Nucleus accumbens (tissue), 56 donors: Measurements from ENCODE around the gene CRELD2.
"Not testable (repeated sequence)": the region's sequence is repeated elsewhere in the genome, so short reads cannot be mapped to it uniquely, and the experiment has no call there.

ENCODE experiments used
- DNase-seq, 56 donors: peaks; one replicate each; lab custom pipeline; 2025; lab: John Stamatoyannopoulos, UW

Gene CRELD2

DNA sequence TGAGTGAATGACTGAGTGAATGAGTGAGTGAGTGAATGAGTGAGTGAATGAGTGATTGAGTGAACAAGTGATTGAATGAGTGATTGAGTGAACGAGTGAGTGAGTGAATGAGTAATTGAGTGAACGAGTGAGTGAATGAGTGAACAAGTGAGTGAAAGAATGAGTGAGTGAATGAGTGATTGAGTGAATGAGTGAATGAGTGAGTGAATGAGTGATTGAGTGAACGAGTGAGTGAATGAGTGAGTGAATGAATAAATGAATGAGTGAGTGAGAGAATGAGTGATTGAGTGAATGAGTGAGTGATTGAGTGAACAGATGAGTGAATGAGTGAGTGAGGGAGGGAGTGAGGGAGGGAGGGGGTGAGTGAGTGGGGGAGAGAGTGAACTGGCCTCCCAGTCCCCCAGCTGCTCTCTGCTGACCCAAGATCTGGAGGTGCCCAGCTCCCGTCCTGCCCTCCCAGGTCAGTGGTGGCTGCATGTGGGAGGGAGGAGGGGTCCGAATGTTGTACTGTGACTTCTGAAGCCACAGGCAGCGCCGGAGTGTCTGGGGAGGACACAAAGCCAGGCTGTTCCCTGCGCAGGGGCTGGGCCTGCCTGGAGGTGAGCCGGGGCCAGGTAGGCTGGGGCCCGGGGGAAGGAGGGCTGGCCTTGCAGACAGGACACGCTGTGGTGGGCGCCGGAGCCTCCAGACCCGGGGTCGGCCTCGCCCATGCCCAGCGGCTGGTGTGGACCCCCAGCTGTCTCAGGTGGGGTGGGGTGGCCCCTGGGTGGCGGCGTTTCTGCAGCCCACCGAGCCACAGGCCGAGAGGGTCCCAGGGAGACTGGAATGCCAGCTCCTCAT is 24.4 kb downstream of the CRELD2 start:
- DNase-seq, result no peak

DNA sequence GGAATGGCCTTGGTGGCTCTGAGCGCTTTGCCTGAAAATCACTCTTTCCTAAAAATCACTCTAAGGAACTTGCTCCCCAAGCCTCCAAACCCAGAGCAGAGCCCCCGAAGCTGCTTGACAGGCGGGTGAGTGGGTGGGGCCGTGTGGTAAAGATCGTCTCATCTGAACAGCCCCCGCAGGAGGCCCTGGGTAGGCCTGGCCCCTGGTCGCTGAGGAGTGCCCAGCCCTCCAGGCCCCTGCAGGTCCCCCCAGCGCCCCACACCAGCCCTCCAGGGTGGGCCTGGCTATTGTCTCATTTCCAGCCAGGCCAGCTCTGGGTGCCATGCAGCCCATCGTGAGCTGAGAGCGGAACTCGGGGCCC is 25.0 kb downstream of the CRELD2 start:
- DNase-seq, result no peak

DNA sequence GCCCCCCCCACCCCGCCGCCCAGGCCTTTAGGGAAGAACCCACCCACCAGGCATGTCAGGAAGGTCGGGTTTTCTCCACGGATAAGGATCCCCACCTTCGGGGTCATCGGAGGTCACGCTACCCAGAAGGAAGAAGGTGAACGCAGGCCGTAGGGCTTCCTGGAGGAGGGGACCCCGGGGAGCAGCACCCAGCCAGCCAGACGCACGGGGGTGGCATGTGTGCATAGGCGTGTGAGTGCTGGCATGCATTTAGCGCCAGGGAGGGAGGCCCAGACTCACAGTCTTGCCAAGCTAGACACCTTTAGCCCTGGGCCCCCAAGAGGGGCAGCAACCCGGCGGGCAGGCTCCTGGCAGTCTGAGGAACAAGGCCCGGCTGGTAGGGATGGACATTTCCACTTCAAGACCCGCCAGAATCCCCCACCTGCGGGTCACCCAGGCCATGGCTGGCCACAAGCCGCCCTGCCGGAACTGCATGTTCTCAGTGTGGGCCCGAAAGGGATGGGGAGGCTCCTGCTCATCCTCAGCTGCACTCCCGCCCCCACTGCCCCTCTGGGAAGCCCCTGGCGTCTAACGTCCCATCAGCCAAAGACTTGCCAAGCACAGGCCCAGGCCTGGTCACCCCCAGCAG is 25.5 kb downstream of the CRELD2 start:
- no peak for DNase-seq

DNA sequence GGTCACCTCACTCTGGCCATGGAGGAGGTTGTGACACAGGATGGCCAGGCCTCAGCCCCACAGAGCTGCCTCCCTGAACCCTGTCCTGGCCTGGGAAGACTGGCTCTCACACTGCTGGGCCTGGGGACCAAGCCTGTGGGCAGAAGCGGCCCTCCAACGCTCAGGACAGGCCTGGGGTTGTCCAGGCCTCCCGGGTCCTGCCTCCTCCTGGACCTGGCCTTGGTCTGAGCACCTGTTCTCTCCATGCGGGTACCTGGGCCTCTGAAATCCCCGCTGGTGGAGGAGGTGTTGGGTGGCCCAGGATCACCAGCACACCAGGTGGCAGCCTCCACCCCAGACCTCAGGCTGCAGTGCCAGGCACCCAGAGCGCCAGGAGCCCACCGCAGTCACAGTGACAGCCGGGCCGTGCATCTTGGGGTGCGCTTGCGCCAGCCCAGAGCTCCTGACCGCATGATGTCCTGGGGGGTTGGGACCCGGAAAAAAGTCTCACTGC is 26.0 kb downstream of the CRELD2 start:
- DNase-seq, result no peak

DNA sequence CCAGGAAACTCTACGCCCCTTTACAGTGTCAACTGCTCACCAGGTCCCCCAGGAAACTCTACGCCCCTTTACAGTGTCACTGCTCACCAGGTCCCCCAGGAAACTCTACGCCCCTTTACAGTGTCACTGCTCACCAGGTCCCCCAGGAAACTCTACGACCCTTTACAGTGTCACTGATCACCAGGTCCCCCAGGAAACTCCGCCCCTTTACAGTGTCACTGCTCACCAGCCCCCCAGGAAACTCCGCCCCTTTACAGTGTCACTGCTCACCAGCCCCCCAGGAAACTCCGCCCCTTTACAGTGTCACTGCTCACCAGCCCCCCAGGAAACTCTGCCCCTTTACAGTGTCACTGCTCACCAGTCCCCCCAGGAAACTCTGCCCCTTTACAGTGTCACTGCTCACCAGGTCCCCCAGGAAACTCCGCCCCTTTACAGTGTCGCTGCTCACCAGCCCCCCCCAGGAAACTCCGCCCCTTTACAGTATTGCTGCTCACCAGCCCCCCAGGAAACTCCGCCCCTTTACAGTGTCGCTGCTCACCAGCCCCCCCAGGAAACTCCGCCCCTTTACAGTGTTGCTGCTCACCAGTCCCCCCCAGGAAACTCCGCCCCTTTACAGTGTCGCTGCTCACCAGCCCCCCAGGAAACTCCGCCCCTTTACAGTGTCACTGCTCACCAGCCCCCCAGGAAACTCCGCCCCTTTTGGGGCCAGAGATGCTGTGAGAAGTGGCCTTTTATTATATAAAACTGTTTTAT is 26.8 kb downstream of the CRELD2 start:
- not testable (repeated sequence) for DNase-seq

DNA sequence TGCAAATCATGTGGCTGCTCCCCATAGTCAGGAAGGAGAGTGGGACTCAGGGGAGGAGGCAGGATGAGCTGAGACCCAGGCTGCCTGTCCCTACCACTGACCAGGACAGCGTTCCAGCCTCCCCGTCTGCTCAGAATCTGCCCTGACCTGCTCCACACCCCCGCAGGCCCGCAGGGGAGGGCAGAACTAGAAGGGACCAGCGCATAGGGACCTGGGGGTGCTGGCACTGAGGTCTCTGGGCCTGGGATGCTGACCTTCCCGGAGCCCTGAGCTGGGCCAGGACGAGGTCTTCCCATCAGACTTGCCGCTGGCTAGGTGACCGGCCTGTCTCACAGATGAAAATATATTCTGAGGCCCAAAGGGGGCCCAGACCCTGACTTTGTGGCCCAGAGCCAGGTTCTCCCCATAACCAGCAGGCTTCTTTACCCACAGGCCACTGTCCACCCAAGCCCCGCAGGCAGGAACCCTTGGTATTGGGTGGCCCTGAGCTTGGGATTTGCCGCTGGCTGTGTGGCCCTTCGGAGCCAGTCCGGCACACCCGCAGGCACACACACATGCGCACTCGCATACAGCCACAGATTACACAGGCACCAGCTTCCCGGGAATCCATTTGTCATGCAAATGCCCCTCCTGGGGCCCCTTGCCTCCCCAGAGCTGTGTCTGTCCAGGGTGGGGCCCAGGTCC is 28.3 kb downstream of the CRELD2 start:
- no peak for DNase-seq

DNA sequence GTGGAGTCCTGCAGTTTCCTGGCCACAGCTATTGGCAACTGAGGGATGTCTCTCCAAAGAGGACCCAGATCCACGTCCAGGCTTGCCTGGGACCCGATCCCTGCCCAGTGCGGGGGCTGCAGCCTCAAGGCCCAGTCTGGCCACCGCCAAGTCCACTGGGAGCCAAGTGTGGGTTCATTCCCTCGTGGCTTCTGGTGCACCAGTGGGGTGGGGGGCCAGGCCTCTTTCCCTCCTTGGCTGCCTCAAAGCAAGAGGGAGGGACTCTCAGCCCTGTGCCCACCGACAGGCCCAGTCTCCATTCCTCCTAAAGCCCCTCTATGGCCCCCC is 28.8 kb downstream of the CRELD2 start:
- no peak for DNase-seq

DNA sequence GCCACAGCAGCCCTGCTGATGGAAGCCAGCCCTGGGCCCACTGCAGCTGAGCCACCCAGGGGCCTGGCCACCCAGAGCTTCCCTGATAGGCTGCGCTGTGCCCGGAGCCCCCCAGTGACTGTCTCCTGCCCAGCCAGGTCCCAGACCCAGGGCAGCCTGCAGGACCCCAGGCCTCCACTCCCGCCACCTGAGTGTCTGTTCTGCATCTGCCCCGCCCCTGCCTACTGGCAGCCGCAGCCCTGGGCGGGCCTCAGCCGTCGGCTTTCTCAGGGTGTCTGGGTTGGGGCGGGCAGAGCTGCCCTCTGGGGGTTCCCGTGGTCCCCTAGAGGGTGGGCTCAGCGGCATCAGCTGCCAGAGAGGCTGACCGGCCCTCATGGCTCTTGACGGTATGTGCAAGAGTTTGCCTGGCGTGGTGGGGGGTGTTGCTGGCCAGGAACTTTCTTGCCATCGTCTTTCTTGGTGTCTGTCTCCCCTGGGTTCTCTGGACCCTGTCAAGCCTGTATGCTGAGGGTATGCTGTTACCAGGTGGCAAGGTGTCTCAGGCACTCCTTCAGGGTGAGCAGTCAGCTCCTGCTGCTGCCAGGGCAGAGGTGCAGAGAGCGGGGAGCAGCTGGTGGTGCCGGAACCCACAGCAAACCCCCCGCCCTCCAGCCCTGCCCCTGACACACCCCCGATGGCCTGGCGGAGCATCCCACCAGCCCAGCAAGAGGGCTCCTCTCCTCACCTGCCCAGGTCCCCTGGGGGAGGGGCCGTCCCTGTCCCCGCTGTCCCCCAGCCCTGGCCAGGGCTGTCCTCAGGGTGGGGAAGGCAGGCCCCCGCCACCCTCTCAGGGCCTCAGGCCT is 29.9 kb downstream of the CRELD2 start:
- no peak for DNase-seq

DNA sequence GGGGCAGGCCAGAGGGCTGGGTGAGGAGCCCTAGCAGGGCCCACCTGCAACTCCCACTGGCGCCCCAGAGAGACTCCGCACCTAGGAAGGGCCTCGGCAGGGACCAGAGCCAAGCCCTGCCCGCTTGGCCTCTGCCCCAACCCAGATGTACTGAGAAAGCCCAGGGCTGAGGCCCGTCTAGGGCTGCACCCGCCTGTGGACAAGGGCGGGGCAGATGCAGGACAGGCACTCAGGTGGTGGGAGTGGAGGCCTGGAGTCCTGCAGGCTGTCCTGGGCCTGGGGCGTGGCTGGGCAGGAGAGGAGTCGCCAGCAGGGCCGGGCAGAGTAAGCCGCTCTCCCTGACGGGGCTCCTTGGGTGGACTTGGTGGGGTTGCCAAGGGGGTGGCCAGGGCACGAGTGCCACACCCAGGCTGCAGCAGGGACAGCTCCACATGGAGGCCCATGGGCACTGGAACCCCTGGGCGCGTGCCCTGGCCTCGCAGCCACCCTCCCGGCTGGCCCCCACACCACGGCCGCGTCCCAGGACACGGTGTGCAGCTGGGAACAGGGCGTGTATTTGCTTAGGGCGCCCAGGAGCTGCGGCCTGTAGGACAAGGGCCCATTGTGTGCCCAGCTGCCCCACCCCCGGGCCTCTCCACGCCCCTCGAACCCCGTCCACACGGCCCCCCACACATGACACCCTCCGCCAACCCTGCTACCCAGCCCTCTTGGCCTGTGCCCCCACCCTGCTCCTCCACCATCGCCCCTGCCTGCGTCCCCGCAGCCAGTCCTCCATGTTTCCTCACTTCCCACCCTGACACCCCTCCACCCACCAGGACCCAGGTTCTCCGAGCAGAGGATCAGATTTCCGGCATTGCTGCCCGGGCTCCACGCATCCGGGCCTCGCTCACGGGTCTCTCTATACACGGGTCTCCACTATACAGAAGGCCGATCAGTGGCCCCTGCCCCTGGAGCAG is 30.8 kb downstream of the CRELD2 start:
- DNase-seq, result no peak

DNA sequence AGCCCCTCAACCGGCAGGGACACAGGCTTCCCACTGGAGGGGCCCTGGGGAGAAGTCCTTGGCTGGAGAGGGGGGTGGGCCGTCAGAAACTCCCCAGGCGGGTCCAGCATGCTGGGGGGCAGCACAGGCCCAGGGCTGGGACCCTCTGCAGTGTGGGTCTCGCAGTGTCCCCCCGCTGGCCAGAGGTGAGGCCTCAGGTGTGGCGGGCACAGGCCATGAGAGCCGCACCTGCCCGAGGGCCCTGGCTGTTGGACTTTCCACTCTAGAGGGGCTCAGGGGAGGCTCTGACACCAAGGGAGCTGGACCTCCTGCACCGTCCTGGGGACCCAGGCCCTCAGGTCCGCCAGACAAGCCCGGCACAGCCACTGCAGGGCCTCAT is 31.5 kb downstream of the CRELD2 start:
- no peak for DNase-seq

DNA sequence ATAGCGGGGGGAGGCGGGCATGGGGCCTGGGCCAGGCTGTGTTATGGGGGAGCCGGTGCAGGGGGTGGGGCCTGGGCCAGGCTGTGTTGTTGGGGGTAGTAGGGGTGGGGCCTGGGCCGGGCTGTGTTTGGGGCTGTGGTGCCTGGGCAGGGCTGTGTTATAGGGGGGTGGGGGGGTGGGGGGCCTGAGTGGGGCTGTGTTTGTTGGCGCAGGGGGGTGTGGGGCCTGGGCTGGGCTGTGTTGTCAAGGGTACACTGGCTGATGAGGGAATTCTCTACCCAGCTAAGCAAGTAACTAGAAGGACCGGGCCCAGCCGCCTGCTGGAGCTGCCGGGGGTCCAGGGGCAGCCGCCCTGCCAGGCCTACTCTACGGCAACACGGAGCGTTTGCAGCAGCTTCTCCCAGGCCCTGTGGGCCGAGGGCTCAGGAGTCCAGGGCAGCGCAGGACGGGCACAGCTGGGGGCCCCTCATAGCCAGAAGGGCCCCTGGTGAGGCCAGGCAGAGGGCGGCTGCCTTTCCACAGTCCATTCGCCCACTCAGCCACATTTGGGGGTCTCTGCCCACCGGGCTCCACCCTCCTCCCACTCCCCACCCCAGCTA is 32.1 kb downstream of the CRELD2 start:
- no peak for DNase-seq

DNA sequence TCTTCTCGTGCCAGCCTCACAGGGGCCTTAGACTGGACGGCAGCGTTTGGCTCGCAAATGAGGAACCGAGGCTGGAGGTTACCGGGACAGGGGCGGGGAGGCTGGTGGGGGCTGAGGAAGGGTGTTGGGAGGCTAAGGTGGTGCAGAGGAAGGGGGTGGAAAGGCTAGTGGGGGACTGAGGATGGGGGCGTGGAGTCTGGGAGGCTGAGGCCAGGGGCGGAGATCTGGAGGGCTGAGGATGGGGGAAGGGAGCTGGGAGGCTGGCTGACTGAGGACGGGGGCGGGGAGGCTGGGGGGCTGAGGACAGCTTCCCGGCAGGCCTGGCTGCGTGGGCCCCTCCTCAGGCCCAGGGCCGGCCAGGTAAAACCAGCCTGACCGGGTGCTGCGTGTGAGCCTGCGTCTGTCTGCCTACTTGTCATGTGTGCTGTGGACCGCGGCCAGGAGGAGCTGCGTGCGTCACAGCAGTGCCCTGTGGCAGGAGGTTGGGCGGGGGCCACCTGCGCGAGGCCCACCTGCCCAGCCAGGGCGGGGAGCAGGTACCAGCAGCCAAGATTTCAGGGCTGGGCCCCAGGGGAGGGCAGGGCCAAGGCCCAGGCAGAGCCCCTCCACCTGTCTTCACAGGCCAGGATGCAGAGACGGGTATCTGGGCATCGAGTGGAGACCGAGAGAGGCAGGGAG is 32.7 kb downstream of the CRELD2 start:
- DNase-seq, result no peak

DNA sequence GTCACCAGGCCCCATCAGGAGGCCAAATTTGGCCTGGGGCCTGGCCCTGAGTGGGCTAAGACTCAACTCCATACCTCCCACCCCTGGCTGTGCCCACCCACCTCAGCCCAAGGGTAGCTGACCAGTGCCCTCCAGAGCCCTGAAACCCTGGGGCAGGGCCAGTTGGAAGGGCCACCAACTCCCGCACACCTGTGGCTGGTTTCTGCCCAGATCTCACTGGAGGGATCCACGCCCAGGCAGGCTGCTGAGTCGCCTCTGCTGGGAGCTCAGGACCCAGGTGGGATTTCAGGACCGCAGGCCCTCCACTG is 33.2 kb downstream of the CRELD2 start:
- no peak for DNase-seq

DNA sequence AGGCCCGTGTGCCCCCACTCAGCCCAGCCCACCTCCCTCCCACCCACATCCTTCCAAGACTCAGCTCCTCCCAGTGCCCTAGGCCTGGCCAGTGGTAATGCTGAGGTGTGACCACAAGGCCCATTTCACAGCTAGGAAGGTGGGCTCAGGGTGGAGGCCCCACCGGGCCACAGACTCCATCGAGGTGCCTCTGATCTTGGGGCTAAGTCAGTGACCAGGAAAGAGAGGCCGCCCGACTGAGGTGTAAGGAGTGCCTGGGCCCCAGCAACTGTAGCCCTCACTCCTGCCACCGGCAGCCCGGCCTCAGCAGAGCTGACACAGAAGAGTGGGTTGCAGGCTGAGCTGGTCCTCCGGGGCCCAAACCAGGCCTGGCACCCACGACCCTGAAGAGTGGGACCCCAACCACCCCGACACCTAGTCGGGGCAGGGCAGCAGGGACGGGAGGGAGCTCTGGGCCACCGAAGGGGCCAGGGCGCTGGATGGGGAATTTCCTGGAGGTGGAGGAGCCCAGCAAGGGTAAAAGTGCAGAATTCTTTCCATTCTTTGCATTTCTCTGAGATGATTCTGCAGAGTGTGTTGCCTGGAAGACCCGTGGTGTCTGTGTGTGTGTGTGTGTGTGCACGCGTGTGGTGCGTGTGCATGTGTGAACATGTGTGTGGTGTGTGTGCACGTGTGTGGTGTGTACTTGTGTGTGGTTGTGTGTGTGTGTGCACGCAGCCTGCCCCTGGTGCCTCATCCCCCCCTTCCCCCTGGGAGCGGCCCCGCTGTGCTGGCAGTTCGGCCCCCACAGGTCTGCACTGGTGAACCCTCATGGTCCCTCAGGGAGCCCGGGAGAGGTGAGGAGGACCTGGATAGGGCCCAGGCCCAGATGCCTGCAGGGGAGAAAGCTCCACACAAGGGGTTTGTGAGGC is 33.8 kb downstream of the CRELD2 start:
- no peak for DNase-seq

DNA sequence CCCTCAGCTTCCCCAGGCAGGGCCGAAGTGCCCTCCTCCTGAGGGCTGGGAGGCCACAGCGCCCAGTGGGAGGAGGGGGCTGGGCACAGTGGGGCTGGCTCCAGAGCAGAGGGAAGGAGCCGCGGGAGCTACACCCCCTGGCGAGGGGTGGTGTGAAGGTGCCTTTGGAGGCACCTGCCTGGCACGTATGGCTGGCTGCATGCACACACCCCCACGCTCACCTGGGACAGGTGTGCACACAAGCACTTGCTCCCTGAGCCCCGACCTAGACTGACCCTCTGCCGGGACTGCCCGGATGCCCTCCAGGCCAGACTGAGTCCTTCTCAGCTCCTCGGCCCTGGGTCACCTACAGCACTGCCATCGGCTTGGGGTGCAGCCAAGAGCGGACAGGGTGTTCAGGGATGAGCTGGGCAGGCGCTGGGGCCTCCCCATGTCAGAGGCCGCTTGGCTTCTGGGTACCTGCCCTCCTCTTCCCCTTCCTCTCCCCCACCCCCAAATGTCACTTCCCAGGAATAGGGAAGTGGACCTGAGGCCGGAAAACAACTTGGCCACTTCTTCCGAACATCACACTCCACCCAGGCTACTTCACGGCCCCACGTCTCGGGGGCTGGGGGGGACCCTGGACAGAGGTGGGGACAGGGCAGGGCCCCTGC is 34.7 kb downstream of the CRELD2 start:
- no peak for DNase-seq

DNA sequence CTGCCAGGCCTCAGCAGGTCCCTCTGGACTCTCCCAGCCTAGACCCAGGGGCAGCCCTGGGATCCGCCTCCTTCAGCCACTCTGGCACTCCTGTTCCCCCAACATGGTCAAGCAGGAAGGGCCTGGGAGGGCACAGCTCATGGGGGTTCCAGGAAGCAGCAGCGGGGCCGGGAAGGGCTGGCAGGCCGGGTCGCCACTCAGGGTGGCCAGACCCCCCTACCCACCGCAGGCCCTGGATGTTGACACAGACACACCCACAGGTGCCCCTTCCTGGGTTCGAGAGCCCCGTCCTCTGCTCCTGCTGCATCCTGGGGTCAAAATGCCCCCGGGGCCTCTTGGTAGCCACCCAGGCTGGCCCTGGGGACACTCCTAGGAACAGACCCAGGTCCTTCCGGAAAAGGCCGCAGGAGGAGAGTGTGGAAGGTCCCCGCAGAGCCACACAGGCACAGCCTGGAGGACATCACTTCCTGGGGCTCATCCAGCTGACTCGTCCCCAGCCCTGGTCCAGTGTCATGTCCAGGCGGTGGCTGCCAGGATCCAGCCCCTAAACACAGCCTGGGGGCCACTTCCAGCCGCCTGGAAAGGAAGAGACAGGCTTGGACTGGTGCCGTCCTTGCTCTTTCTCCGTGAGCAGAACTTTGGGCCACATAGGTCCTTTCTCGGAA is 35.4 kb downstream of the CRELD2 start:
- no peak for DNase-seq
